Measurements from ENCODE around the gene ACAP2. TPM values are rescaled to one million over a fixed set of nuclear protein-coding genes. Genes with fewer than 3 reads are reported as not detected.

Gene ACAP2
- polyA plus RNA-seq, 2 of the 4 experiments (the other 2 are of a cell fraction), result 7.8 to 26.0 TPM

DNA sequence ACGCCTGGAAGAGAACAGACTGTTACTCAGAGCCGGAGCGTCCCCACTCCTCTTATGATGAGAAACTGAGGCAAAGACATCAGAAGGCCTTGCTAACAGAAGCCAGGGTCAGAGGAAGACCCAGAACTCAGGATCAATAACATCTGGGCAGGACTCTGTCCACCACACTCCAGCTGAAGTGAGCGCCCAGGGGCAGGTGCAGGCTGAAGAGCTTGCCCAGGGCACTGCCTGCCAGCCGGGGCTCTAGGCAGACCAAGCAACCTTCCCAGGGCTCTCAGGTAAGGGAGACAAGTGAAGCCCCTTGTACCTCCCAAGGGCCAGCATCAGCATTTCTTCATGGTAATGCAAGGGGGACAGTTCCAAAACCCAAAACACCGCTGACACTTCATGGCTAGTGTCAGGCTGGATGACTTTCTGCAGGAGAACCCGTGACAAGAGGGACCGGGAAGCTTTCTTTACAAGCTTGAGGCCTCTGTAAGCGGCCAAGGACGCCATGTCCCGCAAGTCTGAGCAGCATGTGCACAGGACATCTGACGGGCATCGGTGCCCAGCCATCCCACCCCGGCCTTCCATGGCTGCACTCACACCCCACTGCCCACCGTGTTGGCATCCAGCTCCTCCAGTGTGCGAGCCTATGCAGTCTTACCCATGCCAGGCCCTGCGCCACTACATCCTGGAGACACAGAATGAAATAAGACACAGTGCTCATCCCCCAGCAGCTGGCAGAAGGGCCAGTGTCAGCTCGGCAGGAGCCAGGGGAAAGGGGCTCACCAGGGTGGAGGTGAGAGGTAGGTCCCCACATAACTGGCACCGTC is 186.0 kb downstream of the ACAP2 start (continued):
- TF ChIP-seq ZNF302 (CRISPR knock-in tag; IDR thresholded peaks at IDR 0.05), result no peak
- TF ChIP-seq FOSB (CRISPR knock-in tag; IDR thresholded peaks at IDR 0.05), result no peak
- TF ChIP-seq MAZ (IDR thresholded peaks at IDR 0.05; ENCODE audit: borderline replicate concordance, low read depth, low read length), result no peak
- no peak for TF ChIP-seq PBX3 (IDR thresholded peaks at IDR 0.05)
- no peak for TF ChIP-seq POLR2AphosphoS2 (conservative IDR thresholded peaks at IDR 0.05; ENCODE audit: low read length)
- TF ChIP-seq MYC (IDR thresholded peaks at IDR 0.05; ENCODE audit: borderline replicate concordance, low read length), result no peak
- no peak for TF ChIP-seq FOXS1 (CRISPR knock-in tag; IDR thresholded peaks at IDR 0.05)
- TF ChIP-seq BHLHE40 (IDR thresholded peaks at IDR 0.05; ENCODE audit: low read depth, low read length), result no peak
- no peak for TF ChIP-seq HOXB5 (CRISPR knock-in tag; IDR thresholded peaks at IDR 0.05)
- no peak for TF ChIP-seq CEBPB (IDR thresholded peaks at IDR 0.05)
- no peak for TF ChIP-seq CHD2 (IDR thresholded peaks at IDR 0.05; ENCODE audit: low read length, partially characterized antibody)
- TF ChIP-seq NPAS2 (CRISPR knock-in tag; IDR thresholded peaks at IDR 0.05; ENCODE audit: borderline replicate concordance), result no peak

- DNase-seq (ENCODE audit: low read depth in 1 of 2, low spot score in 1 of 2) (no peak), FAIRE-seq (no peak), ATAC-seq (no peak)
- H3K4me3 ChIP-seq, result no peak overlapping the region
- 92% methylated on average over 17 of the region's 22 CpGs for WGBS (ENCODE audit: missing lambda C conversion rate)
- no peaks in the 10 kb centered on the region for H3K9me3 ChIP-seq
- ChIA-PET CTCF (interaction anchor here (1.2 to 5.4 kb wide), 6 partner anchors 9 to 584 kb away, joined by 3 to 44 read pairs (median 6); partner anchors contain the start of genes LSG1 and XXYLT1), POLR2A (interaction anchor here (0.8 kb wide), 1 partner anchor 569 kb away, joined by 3 read pairs; no protein-coding TSS in a partner anchor)
- no peak overlapping the region for H3K27ac ChIP-seq
- no peak overlapping the region for H3K4me2 ChIP-seq
- no peak for TF ChIP-seq HES2 (IDR thresholded peaks at IDR 0.05)
- no peak for TF ChIP-seq FOXS1 (CRISPR knock-in tag; IDR thresholded peaks at IDR 0.05)
- no peak for TF ChIP-seq CBX2 (IDR thresholded peaks at IDR 0.05; ENCODE audit: borderline replicate concordance, low read depth)
- TF ChIP-seq HEYL (CRISPR knock-in tag; IDR thresholded peaks at IDR 0.05), result no peak
- no peak for TF ChIP-seq PHF8 (IDR thresholded peaks at IDR 0.05; ENCODE audit: borderline replicate concordance, low read depth)
- TF ChIP-seq REST (IDR thresholded peaks at IDR 0.05), result no peak
- no peak for TF ChIP-seq POLR2AphosphoS2 (conservative IDR thresholded peaks at IDR 0.05; ENCODE audit: low read length)
- TF ChIP-seq NFE2L2 (conservative IDR thresholded peaks at IDR 0.05; ENCODE audit: low read length), result no peak
- no peak for TF ChIP-seq TP53 (CRISPR knock-in tag; IDR thresholded peaks at IDR 0.05)
- no peak for TF ChIP-seq RAD21 (conservative IDR thresholded peaks at IDR 0.05 in 1 of 2, IDR thresholded peaks at IDR 0.05 in 1 of 2)
- peaks cover 7% of the 10 kb centered on the region; the same call in 1 of the 3 replicates for H3K4me1 ChIP-seq
Observed at GRCh38 chr3:195255571-195256501, 187.0 kb downstream of the ACAP2 start.

Data from A549 (cell line).